ENCODE results near the gene CELSR1.

The CELSR1 gene

DNA sequence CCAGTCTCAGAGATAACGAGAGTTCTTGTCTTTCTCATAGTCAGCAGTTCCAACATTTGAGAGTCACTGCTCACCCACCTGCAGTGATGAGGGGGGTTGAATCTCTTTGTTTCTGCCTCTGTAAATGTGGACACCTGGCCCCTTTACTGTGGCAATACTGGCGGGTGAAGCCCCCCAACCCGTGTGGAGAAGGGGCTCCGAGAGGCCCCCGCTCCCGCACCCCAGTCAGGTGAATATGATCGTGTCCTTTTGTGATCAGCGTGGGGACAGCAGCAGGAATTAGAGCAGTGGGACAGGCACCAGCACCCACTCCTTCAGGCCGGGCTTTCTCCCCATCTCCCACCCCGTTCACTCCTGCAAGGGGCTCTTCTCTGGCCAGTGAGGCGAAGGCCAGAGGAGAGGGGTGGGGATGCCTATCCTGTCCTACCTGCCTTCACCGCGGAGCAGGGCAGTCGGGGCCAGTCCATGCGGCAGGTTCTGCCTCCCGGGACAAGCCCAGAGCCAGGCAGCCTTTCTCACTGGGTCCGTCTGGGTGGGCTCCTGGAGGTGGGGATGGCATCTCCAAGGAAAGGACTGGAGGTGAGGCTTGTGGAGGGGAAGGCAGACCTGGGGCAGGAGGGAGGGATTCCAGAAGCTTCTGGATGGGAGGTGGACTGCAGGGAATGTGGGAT lies 12.7 kb upstream of the CELSR1 start:
- no peak for DNase-seq (ENCODE audit: extremely low read depth, low read depth)
- H3K4me3 ChIP-seq (replicated peaks; ENCODE audit: low read depth, low read length) = no peak overlapping the region
- TF ChIP-seq, protein P1, sequence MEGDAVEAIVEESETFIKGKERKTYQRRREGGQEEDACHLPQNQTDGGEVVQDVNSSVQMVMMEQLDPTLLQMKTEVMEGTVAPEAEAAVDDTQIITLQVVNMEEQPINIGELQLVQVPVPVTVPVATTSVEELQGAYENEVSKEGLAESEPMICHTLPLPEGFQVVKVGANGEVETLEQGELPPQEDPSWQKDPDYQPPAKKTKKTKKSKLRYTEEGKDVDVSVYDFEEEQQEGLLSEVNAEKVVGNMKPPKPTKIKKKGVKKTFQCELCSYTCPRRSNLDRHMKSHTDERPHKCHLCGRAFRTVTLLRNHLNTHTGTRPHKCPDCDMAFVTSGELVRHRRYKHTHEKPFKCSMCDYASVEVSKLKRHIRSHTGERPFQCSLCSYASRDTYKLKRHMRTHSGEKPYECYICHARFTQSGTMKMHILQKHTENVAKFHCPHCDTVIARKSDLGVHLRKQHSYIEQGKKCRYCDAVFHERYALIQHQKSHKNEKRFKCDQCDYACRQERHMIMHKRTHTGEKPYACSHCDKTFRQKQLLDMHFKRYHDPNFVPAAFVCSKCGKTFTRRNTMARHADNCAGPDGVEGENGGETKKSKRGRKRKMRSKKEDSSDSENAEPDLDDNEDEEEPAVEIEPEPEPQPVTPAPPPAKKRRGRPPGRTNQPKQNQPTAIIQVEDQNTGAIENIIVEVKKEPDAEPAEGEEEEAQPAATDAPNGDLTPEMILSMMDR (IDR thresholded peaks at IDR 0.05; ENCODE audit: low read depth, low read length, missing control alignments) = no peak

DNA sequence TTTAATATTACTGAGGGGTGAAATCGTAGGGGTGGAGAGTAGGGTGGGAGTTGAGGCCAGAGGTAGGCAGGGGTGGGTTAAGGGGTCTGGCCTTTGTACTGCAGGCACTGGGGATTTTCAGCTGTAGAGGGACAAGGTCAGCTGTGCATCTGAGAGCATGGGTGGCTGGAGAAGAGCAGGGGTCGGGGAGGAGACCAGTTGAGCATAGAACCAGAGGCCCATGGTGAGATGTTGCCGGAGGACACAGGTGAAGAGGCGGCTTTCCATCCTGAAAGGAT lies 12.1 kb upstream of the CELSR1 start:
- DNase-seq (ENCODE audit: extremely low read depth, low read depth) = no peak
- H3K4me3 ChIP-seq (replicated peaks; ENCODE audit: low read depth, low read length) = no peak overlapping the region

DNA sequence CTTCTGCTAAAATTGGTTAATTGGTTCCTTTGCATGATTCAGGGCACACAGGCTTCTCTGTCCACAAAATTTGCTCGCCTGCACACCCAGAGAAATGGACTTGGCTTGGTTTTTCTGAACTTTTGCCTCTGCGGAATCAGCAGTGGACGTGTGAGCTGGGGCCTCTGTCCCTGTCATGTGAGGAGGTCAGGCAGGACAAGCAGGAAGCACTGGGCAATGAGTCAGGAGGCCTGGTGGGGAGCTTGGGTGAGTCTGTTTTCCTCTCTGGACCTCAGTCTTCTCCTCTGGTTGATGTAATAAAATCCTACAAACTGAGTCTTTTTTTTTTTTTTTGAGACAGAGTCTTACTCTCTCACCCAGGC lies 10.4 kb upstream of the CELSR1 start:
- no peak overlapping the region for H3K4me3 ChIP-seq (replicated peaks; ENCODE audit: low read depth, low read length)
- DNase-seq (ENCODE audit: extremely low read depth, low read depth) = no peak
- TF ChIP-seq, protein P1 (IDR thresholded peaks at IDR 0.05; ENCODE audit: low read depth, low read length, missing control alignments) = no peak

More for the DNA sequence above, 12.1 kb upstream of the CELSR1 start:
- TF ChIP-seq, protein P1 (IDR thresholded peaks at IDR 0.05; ENCODE audit: low read depth, low read length, missing control alignments) = no peak

DNA sequence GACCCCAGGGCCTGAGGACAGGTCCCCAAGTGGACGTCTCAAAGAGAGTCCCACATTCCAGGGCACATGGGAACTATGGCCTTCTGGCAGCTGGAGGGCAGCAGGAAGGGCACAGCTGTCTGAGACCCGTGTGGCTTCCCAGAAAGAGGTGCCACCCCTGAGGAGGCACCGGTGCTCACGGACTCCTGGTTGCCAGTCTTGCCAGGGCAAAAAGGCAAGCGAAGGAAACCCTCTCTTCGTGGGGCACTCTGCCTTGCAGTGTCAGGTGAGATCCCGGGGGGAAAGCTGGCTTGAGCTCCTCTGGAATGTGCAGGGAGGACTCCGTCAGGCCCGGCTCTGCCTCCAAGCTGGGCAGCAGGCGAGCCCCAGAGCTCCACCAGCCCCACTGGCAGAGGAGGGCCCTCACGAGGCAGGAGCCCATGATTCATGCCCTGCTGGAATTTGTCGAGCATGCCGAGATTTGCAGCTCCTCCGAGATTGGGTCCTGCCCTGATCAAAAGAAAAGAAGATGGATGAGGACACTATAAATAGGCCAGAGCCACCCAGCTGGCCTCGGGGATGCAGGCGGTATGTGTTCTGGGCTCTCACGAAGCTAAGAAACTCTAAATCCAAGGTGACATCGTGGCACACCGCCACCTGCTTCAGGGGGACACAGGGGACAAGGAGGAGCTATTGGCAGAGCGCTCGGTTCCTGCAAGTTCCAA lies 9.9 kb upstream of the CELSR1 start:
- no peak for DNase-seq (ENCODE audit: extremely low read depth, low read depth)
- H3K4me3 ChIP-seq (replicated peaks; ENCODE audit: low read depth, low read length) = no peak overlapping the region
- TF ChIP-seq, protein P1 (IDR thresholded peaks at IDR 0.05; ENCODE audit: low read depth, low read length, missing control alignments) = no peak

DNA sequence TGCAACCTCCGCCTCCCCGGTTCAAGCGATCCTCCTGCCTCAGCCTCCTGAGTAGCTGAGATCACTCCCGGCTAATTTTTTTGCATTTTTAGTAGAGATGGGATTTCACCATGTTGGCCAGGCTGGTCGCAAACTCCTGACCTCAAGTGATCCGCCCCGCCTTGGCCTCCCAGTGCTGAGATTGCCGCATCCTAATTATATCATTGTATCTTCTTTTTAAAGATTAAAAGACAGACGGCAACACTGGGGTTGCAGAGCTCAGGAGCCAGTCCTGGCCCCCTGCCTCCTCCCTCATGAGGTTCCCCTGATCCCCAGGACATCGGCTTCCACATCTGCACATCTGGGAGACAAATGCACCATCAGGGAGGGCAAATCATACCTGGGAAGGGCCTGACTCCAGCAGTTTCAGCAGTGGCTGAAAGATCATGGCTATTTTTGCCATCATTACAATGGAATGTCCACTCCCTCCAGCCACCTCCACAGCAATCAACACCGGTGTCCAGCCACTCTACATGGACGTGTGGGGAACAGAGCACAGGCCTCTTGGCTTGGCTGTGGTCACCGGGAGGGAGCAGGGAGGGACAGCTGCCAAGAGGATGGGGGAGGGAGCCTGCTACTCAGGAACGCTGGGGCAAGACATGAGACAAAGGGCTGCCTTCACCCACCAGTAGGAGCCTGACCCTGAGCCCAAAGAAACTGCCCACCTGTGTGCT lies 9.2 kb upstream of the CELSR1 start:
- no peak for DNase-seq (ENCODE audit: extremely low read depth, low read depth)
- TF ChIP-seq, protein P1 (IDR thresholded peaks at IDR 0.05; ENCODE audit: low read depth, low read length, missing control alignments) = no peak
- H3K4me3 ChIP-seq (replicated peaks; ENCODE audit: low read depth, low read length) = no peak overlapping the region

DNA sequence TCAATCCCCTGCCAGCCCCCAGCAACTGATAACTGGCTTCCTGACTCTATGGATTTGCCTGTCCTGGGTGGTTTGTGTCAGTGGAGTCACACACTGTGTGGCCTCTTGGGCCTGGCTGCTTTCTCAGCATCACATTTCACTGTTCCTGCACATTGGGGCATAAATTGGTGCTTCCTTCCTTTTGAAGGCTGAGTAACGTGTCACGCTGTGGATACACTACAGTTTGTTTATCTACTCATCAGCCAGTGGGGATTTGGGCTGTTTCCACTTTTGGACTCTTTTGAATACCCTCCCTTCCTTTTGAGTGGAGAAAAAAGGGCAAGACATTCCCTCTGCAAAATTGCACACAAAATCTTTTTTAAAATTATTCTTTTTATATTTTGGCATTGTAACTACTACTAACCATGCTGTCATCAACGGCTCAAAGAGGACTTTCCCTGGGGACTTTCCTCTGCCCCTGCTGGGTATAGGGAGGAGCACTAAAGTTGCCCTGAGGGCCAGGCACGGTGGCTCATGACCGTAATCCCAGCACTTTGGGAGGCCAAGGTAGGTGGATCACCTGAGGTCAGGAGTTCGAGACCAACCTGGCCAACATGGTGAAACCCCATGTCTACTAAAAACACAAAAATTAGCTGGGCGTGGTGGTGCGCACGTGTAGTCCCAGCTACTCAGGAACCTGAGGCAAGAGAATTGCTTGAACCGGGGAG lies 7.8 kb upstream of the CELSR1 start:
- H3K4me3 ChIP-seq (replicated peaks; ENCODE audit: low read depth, low read length) = no peak overlapping the region
- no peak for DNase-seq (ENCODE audit: extremely low read depth, low read depth)
- TF ChIP-seq, protein P1 (IDR thresholded peaks at IDR 0.05; ENCODE audit: low read depth, low read length, missing control alignments) = no peak
